Mesendoderm (in vitro differentiated cells): Measurements from ENCODE around the gene TRIM9.

ENCODE experiments used
- DNase-seq: peaks from one replicate; pipeline ENCODE4 v3.0.0; 2013
- H2AK5ac ChIP-seq: 2 replicates; pipeline ENCODE4 v1.6.1; 2013; ENCODE audit warnings: low read length, inconsistent platforms
- H2BK120ac ChIP-seq: 2 replicates; pipeline ENCODE4 v1.6.1; 2013; ENCODE audit warnings: low read depth, mild to moderate bottlenecking, low read length, moderate library complexity, mixed read lengths
- H2BK15ac ChIP-seq: replicated peaks from 2 replicates; pipeline ENCODE4 v1.6.1; 2013; ENCODE audit warnings: low read depth, mild to moderate bottlenecking, moderate library complexity
- H2BK5ac ChIP-seq: 2 replicates; pipeline ENCODE4 v1.6.1; 2013; ENCODE audit warnings: low read length, inconsistent platforms
- H3K18ac ChIP-seq: 2 replicates; pipeline ENCODE4 v1.6.1; 2013; ENCODE audit warnings: mild to moderate bottlenecking, low read length, mixed read lengths
- H3K23ac ChIP-seq: one replicate; pipeline ENCODE4 v1.6.1; 2013; ENCODE audit warnings: low read length
- H3K27ac ChIP-seq: 2 replicates; pipeline ENCODE4 v1.5.1; 2013; ENCODE audit warnings: low read depth, mild to moderate bottlenecking, inconsistent platforms, low read length, moderate library complexity
- H3K27me3 ChIP-seq: 2 replicates; pipeline ENCODE4 v1.6.1; 2013; ENCODE audit warnings: low read length, control low read depth, mild to moderate bottlenecking, inconsistent platforms; ENCODE audit not compliant: insufficient read depth, poor library complexity
- H3K36me3 ChIP-seq: 2 replicates; pipeline ENCODE4 v1.6.1; 2013; ENCODE audit warnings: low read length, inconsistent platforms; ENCODE audit not compliant: control insufficient read depth, insufficient read depth
- H3K4ac ChIP-seq: one replicate; pipeline ENCODE4 v1.6.1; 2013; ENCODE audit warnings: low read depth, mild to moderate bottlenecking, low read length, moderate library complexity
- H3K4me1 ChIP-seq: 2 replicates; pipeline ENCODE4 v1.6.1; 2013; ENCODE audit warnings: low read depth, low read length, inconsistent platforms; ENCODE audit not compliant: control insufficient read depth
- H3K4me2 ChIP-seq: 2 replicates; pipeline ENCODE4 v1.6.1; 2013; ENCODE audit warnings: low read length
- H3K4me3 ChIP-seq: 2 replicates; pipeline ENCODE4 v1.5.1; 2013; ENCODE audit warnings: mild to moderate bottlenecking, low read length
- H3K56ac ChIP-seq: one replicate; pipeline ENCODE4 v1.6.1; 2013; ENCODE audit warnings: low read length
- H3K79me1 ChIP-seq: 2 replicates; pipeline ENCODE4 v1.6.1; 2013; ENCODE audit warnings: low read length, inconsistent platforms
- H3K79me2 ChIP-seq: 2 replicates; pipeline ENCODE4 v1.6.1; 2013; ENCODE audit warnings: mild to moderate bottlenecking, low read length; ENCODE audit not compliant: control insufficient read depth, insufficient read depth
- H3K9ac ChIP-seq: 2 replicates; pipeline ENCODE4 v1.6.1; 2013; ENCODE audit warnings: low read length, inconsistent platforms
- H4K5ac ChIP-seq: one replicate; pipeline ENCODE4 v1.6.1; 2013; ENCODE audit warnings: low read length
- H4K8ac ChIP-seq: one replicate; pipeline ENCODE4 v1.6.1; 2013; ENCODE audit warnings: low read depth, mild to moderate bottlenecking, control low read depth, low read length, moderate library complexity
- WGBS: extraction: QIAGEN DNeasy Blood & Tissue Kit; methylation state at CpG from one replicate; pipeline ENCODE4 v1.1.7; 2013; ENCODE audit warnings: low lambda C conversion rate, missing lambda C conversion rate; ENCODE audit not compliant: insufficient coverage; ENCODE audit errors: extremely low coverage; 5-methylcytosine and 5-hydroxymethylcytosine counted together

TRIM9 gene

DNA sequence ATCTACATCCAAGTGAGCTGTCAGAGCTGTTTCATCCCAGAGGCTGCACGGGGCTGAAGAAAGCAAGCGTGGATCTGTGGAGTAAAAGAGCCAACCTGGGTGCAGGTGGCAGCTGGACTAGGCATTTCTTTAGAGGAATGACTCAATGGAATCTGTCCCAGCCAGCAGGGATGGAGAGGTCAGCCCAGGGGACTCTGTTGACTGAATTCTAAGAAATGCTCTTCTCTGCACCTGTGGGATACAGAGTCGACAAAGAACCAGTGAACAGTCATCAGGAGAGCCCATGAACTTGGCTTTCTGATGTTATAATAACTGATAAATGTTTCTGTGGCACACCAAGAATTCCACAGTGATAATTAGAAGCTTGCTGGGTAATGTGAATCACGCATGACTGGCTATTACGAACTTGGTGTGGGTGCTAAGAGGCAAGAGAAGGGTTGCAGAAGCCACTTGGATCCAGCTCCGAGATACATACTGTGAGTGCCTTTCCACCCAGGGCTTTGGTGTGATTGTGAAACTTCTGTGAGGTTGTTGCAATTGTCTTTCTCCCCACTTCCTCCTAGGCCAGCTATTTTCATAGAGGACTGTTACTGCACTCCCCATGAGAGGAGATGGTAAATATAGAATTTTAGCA lies 166.8 kb downstream of the TRIM9 start:
- Histone ChIP-seq H2BK5ac (no peak overlapping the region), H4K5ac (no peak overlapping the region), H3K36me3 (peaks cover 1% of the 10 kb centered on the region), H3K9ac (no peak overlapping the region), H3K79me2 (no peaks in the 10 kb centered on the region), H3K79me1 (no peaks in the 10 kb centered on the region), H3K18ac (no peak overlapping the region), H3K4me3 (no peak overlapping the region), H3K27ac (no peak overlapping the region), H3K23ac (no peak overlapping the region), H3K56ac (no peak overlapping the region), H2BK120ac (no peak overlapping the region), H3K4me1 (no peaks in the 10 kb centered on the region), H3K27me3 (no peaks in the 10 kb centered on the region), H3K4ac (no peak overlapping the region), H2AK5ac (no peak overlapping the region), H4K8ac (no peak overlapping the region), H3K4me2 (no peak overlapping the region), H2BK15ac (no peak overlapping the region)
- WGBS: no CpG with 5 or more reads among the region's 6 CpGs
- no peak for DNase-seq

DNA sequence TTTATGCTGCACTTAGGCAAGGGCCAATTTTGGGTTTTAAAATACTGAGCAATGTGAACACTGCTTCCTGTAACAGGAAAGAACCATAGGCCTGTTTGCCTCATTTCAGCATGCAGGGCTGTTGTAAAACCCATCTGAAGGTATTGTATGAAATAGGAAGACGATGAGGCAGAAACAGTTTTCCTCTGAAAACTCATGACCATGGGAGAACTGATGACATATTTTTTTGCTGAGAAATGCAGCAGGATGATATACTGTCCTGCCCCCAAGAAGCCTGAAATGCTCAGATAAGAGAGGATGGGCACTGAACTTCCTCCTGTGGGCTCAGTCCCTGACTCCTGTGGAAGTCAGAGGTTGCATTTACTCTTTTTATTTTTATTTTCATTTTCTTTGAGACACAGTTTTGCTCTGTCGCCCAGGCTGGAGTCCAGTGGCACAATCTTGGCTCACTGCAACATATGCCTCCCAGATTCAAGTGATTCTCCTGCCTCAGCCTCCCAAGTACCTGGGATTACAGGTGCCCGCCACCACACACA lies 168.0 kb downstream of the TRIM9 start:
- no peak overlapping the region for H3K4ac ChIP-seq
- no peak overlapping the region for H4K8ac ChIP-seq
- H2BK120ac ChIP-seq: no peak overlapping the region
- no peak overlapping the region for H3K9ac ChIP-seq
- H3K18ac ChIP-seq: no peak overlapping the region
- DNase-seq: no peak
- no peak overlapping the region for H3K4me3 ChIP-seq
- peaks cover 1% of the 10 kb centered on the region for H3K36me3 ChIP-seq
- no peak overlapping the region for H3K27ac ChIP-seq
- no peak overlapping the region for H2BK15ac ChIP-seq
- no peaks in the 10 kb centered on the region for H3K4me1 ChIP-seq
- H3K56ac ChIP-seq: no peak overlapping the region
- H3K23ac ChIP-seq: no peak overlapping the region
- no peaks in the 10 kb centered on the region for H3K79me2 ChIP-seq
- no peak overlapping the region for H2BK5ac ChIP-seq
- no CpG with 5 or more reads among the region's 3 CpGs for WGBS
- H4K5ac ChIP-seq: no peak overlapping the region
- no peaks in the 10 kb centered on the region for H3K27me3 ChIP-seq
- no peak overlapping the region for H3K4me2 ChIP-seq
- no peaks in the 10 kb centered on the region for H3K79me1 ChIP-seq
- H2AK5ac ChIP-seq: no peak overlapping the region
